DOHH2 (cell line): ENCODE measurements around the gene PEX19.

Experiments
- EZH2phosphoT487 ChIP-seq: fragments of 200-600 bp; sonication (generic); IDR thresholded peaks from 2 replicates; pipeline ENCODE4 v1.6.1; 2017; ENCODE audit warnings: borderline replicate concordance, mild to moderate bottlenecking, antibody characterized with exemption, low read length, moderate library complexity, mixed read lengths
- TF ChIP-seq, protein P1 (sequence below): fragments of 200-600 bp; sonication (generic); IDR thresholded peaks from one replicate; pipeline ENCODE4 v1.5.1; 2014; ENCODE audit warnings: antibody characterized with exemption, mild to moderate bottlenecking, low read depth, low read length; ENCODE audit not compliant: poor library complexity, severe bottlenecking

- TF ChIP-seq, protein P1, sequence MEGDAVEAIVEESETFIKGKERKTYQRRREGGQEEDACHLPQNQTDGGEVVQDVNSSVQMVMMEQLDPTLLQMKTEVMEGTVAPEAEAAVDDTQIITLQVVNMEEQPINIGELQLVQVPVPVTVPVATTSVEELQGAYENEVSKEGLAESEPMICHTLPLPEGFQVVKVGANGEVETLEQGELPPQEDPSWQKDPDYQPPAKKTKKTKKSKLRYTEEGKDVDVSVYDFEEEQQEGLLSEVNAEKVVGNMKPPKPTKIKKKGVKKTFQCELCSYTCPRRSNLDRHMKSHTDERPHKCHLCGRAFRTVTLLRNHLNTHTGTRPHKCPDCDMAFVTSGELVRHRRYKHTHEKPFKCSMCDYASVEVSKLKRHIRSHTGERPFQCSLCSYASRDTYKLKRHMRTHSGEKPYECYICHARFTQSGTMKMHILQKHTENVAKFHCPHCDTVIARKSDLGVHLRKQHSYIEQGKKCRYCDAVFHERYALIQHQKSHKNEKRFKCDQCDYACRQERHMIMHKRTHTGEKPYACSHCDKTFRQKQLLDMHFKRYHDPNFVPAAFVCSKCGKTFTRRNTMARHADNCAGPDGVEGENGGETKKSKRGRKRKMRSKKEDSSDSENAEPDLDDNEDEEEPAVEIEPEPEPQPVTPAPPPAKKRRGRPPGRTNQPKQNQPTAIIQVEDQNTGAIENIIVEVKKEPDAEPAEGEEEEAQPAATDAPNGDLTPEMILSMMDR, result no peak
- no peak for TF ChIP-seq EZH2phosphoT487
These were observed 33.9 kb downstream of the PEX19 start for GRCh38 chr1:160251011-160251410.
